ENCODE data around the gene HBEGF. TPM values are rescaled to one million over a fixed set of nuclear protein-coding genes. Genes with fewer than 3 reads are reported as not detected.

HBEGF gene
- total and polyA plus RNA-seq, 7 donors = 4.7 to 17.6 (median 10.9) TPM

- H3K27me3 ChIP-seq = no peaks in the 10 kb centered on the region
- intact Hi-C loops (cut with DNase I) = no loop called here
- no peak overlapping the region for H3K27ac ChIP-seq
- peaks cover 0 to 6% (median 5%) of the 10 kb centered on the region in 4 donors for H3K4me1 ChIP-seq
- H3K9me3 ChIP-seq = no peaks in the 10 kb centered on the region
- TF ChIP-seq POLR2AphosphoS5 (IDR thresholded peaks at IDR 0.05) (no peak), CTCF (IDR thresholded peaks at IDR 0.05) (no peak), POLR2A (IDR thresholded peaks at IDR 0.05) (no peak)
- WGBS, 2 donors = 97% methylated on average over 4 of the region's 4 CpGs
- H3K36me3 ChIP-seq = no peaks in the 10 kb centered on the region
- peak; percentile 40 for DNase-seq
- no peak overlapping the region for H3K4me3 ChIP-seq
These were observed 19.5 kb upstream of the HBEGF start for GRCh38 chr5:140365941-140366340.

- Histone ChIP-seq H3K27ac (no peak overlapping the region), H3K36me3 (no peaks in the 10 kb centered on the region), H3K4me1 (peaks cover 0 to 6% (median 5%) of the 10 kb centered on the region in 4 donors), H3K9me3 (no peaks in the 10 kb centered on the region), H3K27me3 (no peaks in the 10 kb centered on the region), H3K4me3 (no peak overlapping the region)
- intact Hi-C loops (cut with DNase I) = no loop called here
- 50 to 74% methylated on average over 3 of the region's 3 CpGs for WGBS, 2 donors
- TF ChIP-seq CTCF (IDR thresholded peaks at IDR 0.05) (no peak), POLR2AphosphoS5 (IDR thresholded peaks at IDR 0.05) (no peak), EP300 (IDR thresholded peaks at IDR 0.05) (no peak), POLR2A (IDR thresholded peaks at IDR 0.05) (no peak)
- DNase-seq = no peak
These were observed 18.9 kb upstream of the HBEGF start for GRCh38 chr5:140365282-140365681.

- H3K27me3 ChIP-seq = no peaks in the 10 kb centered on the region
- WGBS, 2 donors = 94 to 96% methylated on average over 3 of the region's 3 CpGs
- no peaks in the 10 kb centered on the region for H3K36me3 ChIP-seq
- intact Hi-C loops (cut with DNase I) = no loop called here
- peaks cover 0 to 6% (median 5%) of the 10 kb centered on the region in 4 donors for H3K4me1 ChIP-seq
- TF ChIP-seq POLR2A (IDR thresholded peaks at IDR 0.05) (no peak), EP300 (IDR thresholded peaks at IDR 0.05) (no peak), CTCF (IDR thresholded peaks at IDR 0.05) (no peak), POLR2AphosphoS5 (IDR thresholded peaks at IDR 0.05) (no peak)
- no peak for DNase-seq
- H3K27ac ChIP-seq = no peak overlapping the region
- no peaks in the 10 kb centered on the region for H3K9me3 ChIP-seq
- no peak overlapping the region for H3K4me3 ChIP-seq
These were observed 18.0 kb upstream of the HBEGF start for GRCh38 chr5:140364472-140364765.

- intact Hi-C loops (cut with DNase I) = no loop called here
- H3K9me3 ChIP-seq = no peaks in the 10 kb centered on the region
- no peak for TF ChIP-seq EP300 (IDR thresholded peaks at IDR 0.05)
- no peak for TF ChIP-seq POLR2AphosphoS5 (IDR thresholded peaks at IDR 0.05)
- no peak for TF ChIP-seq POLR2A (IDR thresholded peaks at IDR 0.05)
- no peak for TF ChIP-seq CTCF (IDR thresholded peaks at IDR 0.05)
- 66 to 70% methylated on average over 20 of the region's 20 CpGs for WGBS, 2 donors
- H3K4me3 ChIP-seq = peak overlapping the region in 2 of 4 donors; percentile 11 to 29
- H3K36me3 ChIP-seq = no peaks in the 10 kb centered on the region
- DNase-seq = no peak
- no peak overlapping the region for H3K27ac ChIP-seq
- peaks cover 0 to 6% (median 5%) of the 10 kb centered on the region in 4 donors for H3K4me1 ChIP-seq
- no peaks in the 10 kb centered on the region for H3K27me3 ChIP-seq
These were observed 17.4 kb upstream of the HBEGF start for GRCh38 chr5:140363631-140364471.
